Ovary (tissue), 3 donors: ENCODE data around the gene KRT73.

Experiments used
- CTCF ChIP-seq, 3 donors: fragments of 450-650 bp in 2 of 3; fragments of 200-600 bp in 1 of 3; IDR thresholded peaks; one replicate each; pipeline versions ENCODE4 v1.5.1 to v1.8.0; 2016 to 2022; ENCODE audit warnings: antibody characterized with exemption in 3 of 3, mild to moderate bottlenecking in 1 of 3
- EP300 ChIP-seq: sonication (generic); formaldehyde crosslinking; IDR thresholded peaks from one replicate; pipeline ENCODE4 v1.6.1; 2017; ENCODE audit warnings: antibody characterized with exemption
- donor health status: DM: no; HTN: no; CAD: no.

DNA sequence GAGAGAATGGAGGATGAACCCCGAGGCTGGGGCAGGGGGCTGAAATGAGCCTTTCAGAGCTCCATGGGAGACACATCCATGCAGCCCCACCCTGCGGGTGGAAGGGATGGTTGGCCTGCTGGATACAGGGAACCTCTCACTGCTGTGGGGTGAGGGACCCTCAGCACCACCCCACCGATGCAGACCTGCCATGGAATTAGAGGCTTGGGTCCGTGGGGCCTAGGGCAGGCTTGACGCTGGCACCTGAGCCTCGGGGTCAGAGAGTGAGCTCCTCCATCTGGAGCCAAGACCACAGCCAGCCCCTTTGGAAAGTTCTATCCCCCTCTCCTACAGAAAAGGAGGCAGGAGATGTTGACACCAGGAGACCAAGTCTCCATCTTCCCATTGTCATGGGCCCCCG, 37.3 kb downstream of the KRT73 start:
- TF ChIP-seq EP300 (no peak), CTCF (IDR thresholded peaks at IDR 0.05) (no peak)
